ENCODE data around the gene SDHB.
A peak's percentile ranks its signal among the peaks of the same experiment; 100 is the strongest.

SDHB gene

GRCh38 chr1:17011439-17012307 lies 42.2 kb downstream of the SDHB start, which contains the start of gene ATP13A2:
ATP13A2 (minus strand) TSS chr1:17011928; CDS start chr1:17011738, 190 bp downstream.
- DNase-seq (ENCODE audit: low spot score), result no peak
- Histone ChIP-seq H3K27ac (peak within 1 kb of the TSS; percentile 7 to 72), H3K4me3 (peak within 1 kb of the TSS; percentile 94)
- no peak for TF ChIP-seq CTCF (IDR thresholded peaks at IDR 0.05)

- Histone ChIP-seq H3K4me3 (peak overlapping the region; percentile 94), H3K27ac (peak overlapping the region; percentile 7 to 72)
- no peak for TF ChIP-seq CTCF (IDR thresholded peaks at IDR 0.05)
- no peak for DNase-seq (ENCODE audit: low spot score)
These were observed 42.8 kb downstream of the SDHB start for GRCh38 chr1:17011092-17011438.

GRCh38 chr1:17009706-17010105 lies 44.1 kb downstream of the SDHB start:
- no peak overlapping the region for H3K4me3 ChIP-seq
- H3K27ac ChIP-seq, result no peak overlapping the region
- DNase-seq (ENCODE audit: low spot score), result no peak
- no peak for TF ChIP-seq CTCF (IDR thresholded peaks at IDR 0.05)

GRCh38 chr1:17008208-17008855 lies 45.5 kb downstream of the SDHB start:
- no peak for DNase-seq (ENCODE audit: low spot score)
- no peak for TF ChIP-seq CTCF (IDR thresholded peaks at IDR 0.05)
- Histone ChIP-seq H3K27ac (no peak overlapping the region), H3K4me3 (no peak overlapping the region)

GRCh38 chr1:17007121-17007520 lies 46.7 kb downstream of the SDHB start:
- no peak overlapping the region for H3K4me3 ChIP-seq
- H3K27ac ChIP-seq, result no peak overlapping the region
- no peak for DNase-seq (ENCODE audit: low spot score)
- TF ChIP-seq CTCF (IDR thresholded peaks at IDR 0.05), result no peak

GRCh38 chr1:17005365-17005740 lies 48.5 kb downstream of the SDHB start:
- Histone ChIP-seq H3K4me3 (no peak overlapping the region), H3K27ac (no peak overlapping the region)
- no peak for TF ChIP-seq CTCF (IDR thresholded peaks at IDR 0.05)
- no peak for DNase-seq (ENCODE audit: low spot score)

Data from coronary artery (tissue), 2 donors.